Progenitor cell of endocrine pancreas (in vitro differentiated cells): ENCODE measurements around the gene RABL6. TPM values are rescaled to one million over a fixed set of nuclear protein-coding genes. Genes with fewer than 3 reads are reported as not detected.

Experiments
- DNase-seq: peaks from one replicate; pipeline ENCODE4 v3.0.0; 2021; ENCODE audit warnings: low spot score; ENCODE audit not compliant: unreplicated experiment
- H3K27ac Mint-ChIP-seq: 2 replicates; pipeline ENCODE4 v1.8.0; 2021; ENCODE audit warnings: mild to moderate bottlenecking, moderate library complexity, mixed read lengths
- H3K27me3 Mint-ChIP-seq: 2 replicates; pipeline ENCODE4 v1.8.0; 2021; ENCODE audit warnings: mixed read lengths
- H3K36me3 Mint-ChIP-seq: 2 replicates; pipeline ENCODE4 v1.8.0; 2022; ENCODE audit warnings: mixed read lengths; ENCODE audit not compliant: insufficient read depth
- H3K4me1 Mint-ChIP-seq: 2 replicates; pipeline ENCODE4 v1.8.0; 2021; ENCODE audit warnings: low read depth, mixed read lengths
- H3K4me3 Mint-ChIP-seq: 2 replicates; pipeline ENCODE4 v1.8.0; 2021; ENCODE audit warnings: low read depth, mild to moderate bottlenecking, moderate library complexity, mixed read lengths
- H3K9me3 Mint-ChIP-seq: 2 replicates; pipeline ENCODE4 v1.8.0; 2021; ENCODE audit warnings: low read depth, mixed read lengths
- total RNA-seq: library from RNA; stranded (reverse); gene quantifications from 2 replicates; pipeline ENCODE4 v1.2.1, GENCODE V29; 2021
- TF ChIP-seq, protein P1 (sequence below): fragments of 200-600 bp; sonication (generic); IDR thresholded peaks from one replicate; pipeline ENCODE4 v1.5.0; 2021; ENCODE audit warnings: antibody characterized with exemption, mild to moderate bottlenecking; ENCODE audit not compliant: unreplicated experiment

The RABL6 gene
- total RNA-seq, 1 donor from 2014 or later, result 129 TPM

- DNase-seq, result no peak
- TF ChIP-seq, protein P1, sequence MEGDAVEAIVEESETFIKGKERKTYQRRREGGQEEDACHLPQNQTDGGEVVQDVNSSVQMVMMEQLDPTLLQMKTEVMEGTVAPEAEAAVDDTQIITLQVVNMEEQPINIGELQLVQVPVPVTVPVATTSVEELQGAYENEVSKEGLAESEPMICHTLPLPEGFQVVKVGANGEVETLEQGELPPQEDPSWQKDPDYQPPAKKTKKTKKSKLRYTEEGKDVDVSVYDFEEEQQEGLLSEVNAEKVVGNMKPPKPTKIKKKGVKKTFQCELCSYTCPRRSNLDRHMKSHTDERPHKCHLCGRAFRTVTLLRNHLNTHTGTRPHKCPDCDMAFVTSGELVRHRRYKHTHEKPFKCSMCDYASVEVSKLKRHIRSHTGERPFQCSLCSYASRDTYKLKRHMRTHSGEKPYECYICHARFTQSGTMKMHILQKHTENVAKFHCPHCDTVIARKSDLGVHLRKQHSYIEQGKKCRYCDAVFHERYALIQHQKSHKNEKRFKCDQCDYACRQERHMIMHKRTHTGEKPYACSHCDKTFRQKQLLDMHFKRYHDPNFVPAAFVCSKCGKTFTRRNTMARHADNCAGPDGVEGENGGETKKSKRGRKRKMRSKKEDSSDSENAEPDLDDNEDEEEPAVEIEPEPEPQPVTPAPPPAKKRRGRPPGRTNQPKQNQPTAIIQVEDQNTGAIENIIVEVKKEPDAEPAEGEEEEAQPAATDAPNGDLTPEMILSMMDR, result no peak
- Mint-ChIP-seq H3K4me3 (no peak overlapping the region), H3K27ac (no peak overlapping the region), H3K27me3 (no peaks in the 10 kb centered on the region), H3K36me3 (peaks cover 5% of the 10 kb centered on the region), H3K4me1 (peaks cover 3% of the 10 kb centered on the region), H3K9me3 (no peaks in the 10 kb centered on the region)
Measured at GRCh38 chr9:136860529-136860928, 52.8 kb downstream of the RABL6 start.

- no peaks in the 10 kb centered on the region for H3K9me3 Mint-ChIP-seq
- no peak overlapping the region for H3K4me3 Mint-ChIP-seq
- DNase-seq, result no peak
- no peaks in the 10 kb centered on the region for H3K27me3 Mint-ChIP-seq
- TF ChIP-seq, protein P1, result no peak
- H3K36me3 Mint-ChIP-seq, result peaks cover 5% of the 10 kb centered on the region
- H3K27ac Mint-ChIP-seq, result no peak overlapping the region
- peaks cover 3% of the 10 kb centered on the region for H3K4me1 Mint-ChIP-seq
Measured at GRCh38 chr9:136860933-136861873, 53.5 kb downstream of the RABL6 start.

DNA sequence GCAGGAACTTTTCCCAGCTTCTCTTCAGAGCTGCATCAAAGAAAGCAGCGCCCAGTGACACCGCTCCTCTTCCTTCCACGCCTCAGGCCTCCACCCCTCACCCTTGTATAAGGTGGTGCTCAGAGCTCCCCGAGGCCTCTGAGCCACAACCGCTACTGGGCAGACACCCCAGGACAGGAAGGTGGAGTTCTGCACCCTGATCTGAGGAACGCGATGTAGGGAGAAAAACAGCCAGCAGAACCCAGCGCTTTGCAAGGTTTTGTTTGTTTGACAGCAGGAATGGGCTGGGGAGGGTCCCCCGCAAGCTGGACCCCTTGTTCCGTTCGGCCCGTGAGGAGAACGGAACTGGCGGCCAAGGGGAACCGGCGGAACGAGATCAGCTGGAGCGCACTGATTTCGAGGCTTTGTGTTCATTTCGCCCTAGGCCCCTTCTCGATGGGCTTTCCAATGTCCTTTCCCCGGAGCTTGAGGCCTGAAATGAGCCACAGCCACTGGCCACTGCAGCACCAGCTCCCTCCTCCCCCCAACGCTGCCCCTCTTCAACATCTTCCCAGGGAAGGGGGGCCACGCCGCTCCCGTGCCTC is 54.2 kb downstream of the RABL6 start:
- H3K27me3 Mint-ChIP-seq, result no peaks in the 10 kb centered on the region
- TF ChIP-seq, protein P1, result no peak
- H3K4me3 Mint-ChIP-seq, result no peak overlapping the region
- no peaks in the 10 kb centered on the region for H3K9me3 Mint-ChIP-seq
- peaks cover 3% of the 10 kb centered on the region for H3K4me1 Mint-ChIP-seq
- peaks cover 5% of the 10 kb centered on the region for H3K36me3 Mint-ChIP-seq
- no peak for DNase-seq
- H3K27ac Mint-ChIP-seq, result no peak overlapping the region

GRCh38 chr9:136862849-136863622 is 55.3 kb downstream of the RABL6 start:
- DNase-seq, result no peak
- TF ChIP-seq, protein P1, result no peak

DNA sequence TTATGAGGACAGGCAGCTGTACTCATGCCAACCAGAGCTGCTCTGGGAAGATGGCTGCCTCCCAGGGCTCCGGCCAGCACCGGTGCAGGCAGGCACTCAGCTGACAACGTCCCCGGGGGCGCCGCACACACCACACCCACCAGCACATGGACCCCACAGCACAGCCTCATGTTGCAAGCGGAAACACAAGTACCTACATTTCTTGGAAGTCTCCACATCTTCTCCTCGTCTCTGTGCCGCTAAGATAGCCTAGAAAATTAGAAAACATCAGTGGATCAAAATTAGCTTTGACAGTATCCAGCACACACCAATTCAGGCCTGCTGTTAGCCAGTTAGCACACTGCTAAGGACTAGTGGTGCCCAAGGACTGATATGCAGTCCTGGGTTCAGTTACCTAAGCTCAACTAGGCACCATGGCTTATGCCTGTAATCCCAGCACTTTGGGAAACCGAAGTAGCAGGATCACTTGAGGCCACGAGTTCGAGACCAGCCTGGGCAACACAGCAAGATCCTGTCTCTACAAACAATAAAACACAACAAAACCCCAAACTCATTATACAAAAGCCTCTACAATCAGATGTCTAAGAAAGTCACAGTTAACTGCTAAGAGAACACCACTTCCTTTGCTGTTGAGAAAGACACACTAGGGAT is 56.0 kb downstream of the RABL6 start:
- H3K27me3 Mint-ChIP-seq, result no peaks in the 10 kb centered on the region
- no peak overlapping the region for H3K27ac Mint-ChIP-seq
- H3K4me1 Mint-ChIP-seq, result peaks cover 3% of the 10 kb centered on the region
- H3K4me3 Mint-ChIP-seq, result no peak overlapping the region
- TF ChIP-seq, protein P1, result no peak
- peaks cover 7% of the 10 kb centered on the region for H3K9me3 Mint-ChIP-seq
- peaks cover 11% of the 10 kb centered on the region for H3K36me3 Mint-ChIP-seq
- no peak for DNase-seq

More at GRCh38 chr9:136862849-136863622, 55.3 kb downstream of the RABL6 start:
- peaks cover 7% of the 10 kb centered on the region for H3K36me3 Mint-ChIP-seq
- peaks cover 3% of the 10 kb centered on the region for H3K4me1 Mint-ChIP-seq
- peaks cover 4% of the 10 kb centered on the region for H3K9me3 Mint-ChIP-seq
- no peak overlapping the region for H3K4me3 Mint-ChIP-seq
- no peak overlapping the region for H3K27ac Mint-ChIP-seq
- H3K27me3 Mint-ChIP-seq, result no peaks in the 10 kb centered on the region
